ENCODE data around the gene LRRC18.

Gene LRRC18

GRCh38 chr10:48901319-48901718 lies 38.3 kb downstream of the LRRC18 start:
- FAIRE-seq (no peak), DNase-seq (ENCODE audit: insufficient read length, low spot score) (no peak)
- TF ChIP-seq CTCF (IDR thresholded peaks at IDR 0.05; ENCODE audit: insufficient read depth, missing control alignments) = no peak

GRCh38 chr10:48900371-48900801 lies 39.3 kb downstream of the LRRC18 start:
- TF ChIP-seq CTCF (IDR thresholded peaks at IDR 0.05; ENCODE audit: insufficient read depth, missing control alignments) = no peak
- DNase-seq (ENCODE audit: insufficient read length, low spot score) = no peak
- FAIRE-seq = no peak

- TF ChIP-seq CTCF (IDR thresholded peaks at IDR 0.05; ENCODE audit: insufficient read depth, missing control alignments) = no peak
- no peak for FAIRE-seq
These were observed 39.9 kb downstream of the LRRC18 start for GRCh38 chr10:48899781-48900180.

GRCh38 chr10:48898426-48898825 lies 41.2 kb downstream of the LRRC18 start:
- no peak for DNase-seq (ENCODE audit: insufficient read length, low spot score)
- no peak for TF ChIP-seq CTCF (IDR thresholded peaks at IDR 0.05; ENCODE audit: insufficient read depth, missing control alignments)
- FAIRE-seq = no peak

More at GRCh38 chr10:48899781-48900180, 39.9 kb downstream of the LRRC18 start:
- DNase-seq (ENCODE audit: insufficient read length, low spot score) = no peak

- no peak for TF ChIP-seq CTCF (IDR thresholded peaks at IDR 0.05; ENCODE audit: insufficient read depth, missing control alignments)
- DNase-seq (ENCODE audit: insufficient read length, low spot score) = no peak
- FAIRE-seq = no peak
These were observed 42.2 kb downstream of the LRRC18 start for GRCh38 chr10:48897441-48897790.

GRCh38 chr10:48896756-48897440 lies 42.7 kb downstream of the LRRC18 start:
- DNase-seq (ENCODE audit: insufficient read length, low spot score) = no peak
- no peak for FAIRE-seq
- no peak for TF ChIP-seq CTCF (IDR thresholded peaks at IDR 0.05; ENCODE audit: insufficient read depth, missing control alignments)

GRCh38 chr10:48895803-48896195 lies 43.8 kb downstream of the LRRC18 start:
- no peak for TF ChIP-seq CTCF (IDR thresholded peaks at IDR 0.05; ENCODE audit: insufficient read depth, missing control alignments)
- DNase-seq (ENCODE audit: insufficient read length, low spot score) (no peak), FAIRE-seq (no peak)

Data from D721Med (cell line).